Smooth muscle cell (in vitro differentiated cells): ENCODE results near the gene NECTIN2. TPM values are rescaled to one million over a fixed set of nuclear protein-coding genes. Genes with fewer than 3 reads are reported as not detected.

Experiments used
- DNase-seq: peaks from one replicate; lab custom pipeline; 2025; ENCODE audit not compliant: unreplicated experiment; lab: John Stamatoyannopoulos, UW
- H2AFZ ChIP-seq: fragments of 200-600 bp; sonication (generic); 2 replicates; pipeline ENCODE4 v1.6.0; 2016; ENCODE audit warnings: antibody characterized with exemption, low read depth, mild to moderate bottlenecking
- H3F3A ChIP-seq: fragments of 200-600 bp; sonication (generic); 2 replicates; pipeline ENCODE4 v1.6.0; 2017; ENCODE audit warnings: antibody characterized with exemption, low read depth
- H3K27ac ChIP-seq: fragments of 200-600 bp; sonication (generic); 2 replicates; pipeline ENCODE4 v1.5.1; 2016; ENCODE audit warnings: low read depth, mild to moderate bottlenecking
- H3K27me3 ChIP-seq: fragments of 200-600 bp; sonication (generic); 2 replicates; pipeline ENCODE4 v1.6.1; 2016; ENCODE audit warnings: low read depth, mild to moderate bottlenecking
- H3K36me3 ChIP-seq: fragments of 200-600 bp; sonication (generic); 2 replicates; pipeline ENCODE4 v1.5.1; 2016; ENCODE audit warnings: low read depth
- H3K4me1 ChIP-seq: fragments of 200-600 bp; sonication (generic); 2 replicates; pipeline ENCODE4 v1.5.1; 2016; ENCODE audit warnings: low read depth
- H3K4me2 ChIP-seq: fragments of 200-600 bp; sonication (generic); 2 replicates; pipeline ENCODE4 v1.6.0; 2016; ENCODE audit warnings: mild to moderate bottlenecking
- H3K4me3 ChIP-seq: fragments of 200-600 bp; sonication (generic); 2 replicates; pipeline ENCODE4 v1.5.1; 2016; ENCODE audit warnings: mild to moderate bottlenecking
- H3K79me2 ChIP-seq: fragments of 200-600 bp; sonication (generic); 2 replicates; pipeline ENCODE4 v1.6.0; 2016; ENCODE audit warnings: low read depth, mild to moderate bottlenecking
- H3K9ac ChIP-seq: fragments of 200-600 bp; sonication (generic); 2 replicates; pipeline ENCODE4 v1.6.0; 2016; ENCODE audit warnings: low read depth
- H3K9me3 ChIP-seq: fragments of 200-600 bp; sonication (generic); replicated peaks from 2 replicates; pipeline ENCODE4 v1.5.1; 2016; ENCODE audit warnings: low read depth
- H4K20me1 ChIP-seq: fragments of 200-600 bp; sonication (generic); 2 replicates; pipeline ENCODE4 v1.6.0; 2016; ENCODE audit warnings: low read depth
- CTCF ChIP-seq: fragments of 200-600 bp; sonication (generic); IDR thresholded peaks from 2 replicates; pipeline ENCODE4 v1.5.1; 2017; ENCODE audit warnings: borderline replicate concordance, mild to moderate bottlenecking, antibody characterized with exemption; ENCODE audit not compliant: insufficient read depth, poor library complexity, severe bottlenecking
- WGBS: methylation state at CpG from one replicate; pipeline ENCODE4 v1.1.7; 2016; ENCODE audit warnings: low lambda C conversion rate; 5-methylcytosine and 5-hydroxymethylcytosine counted together
- polyA plus RNA-seq: library from polyadenylated mRNA; unstranded; fragments of >200 nt; fragmentation: Nextera tagmentation; extraction: Ambion mirVana; gene quantifications from 2 replicates; pipeline ENCODE4 v1.2.1, GENCODE V29; 2016
- total RNA-seq: library from RNA; depleted of rRNA; stranded (reverse); fragments of >200 nt; gene quantifications from 2 replicates; pipeline ENCODE4 v1.2.3, GENCODE V29; 2014

Gene NECTIN2
- total and polyA plus RNA-seq, 2 experiments from 2014 or later, result 94.6 to 160 TPM

GRCh38 chr19:44904426-44904994 is 58.4 kb downstream of the NECTIN2 start:
- H3K79me2 ChIP-seq, result no peaks in the 10 kb centered on the region
- peak; percentile 32 for TF ChIP-seq CTCF
- 45% methylated on average over 12 of the region's 12 CpGs for WGBS
- peaks cover 11% of the 10 kb centered on the region for H3F3A ChIP-seq
- H3K27ac ChIP-seq, result no peak overlapping the region
- no peaks in the 10 kb centered on the region for H3K27me3 ChIP-seq
- DNase-seq, result no peak
- H4K20me1 ChIP-seq, result no peaks in the 10 kb centered on the region
- H3K4me1 ChIP-seq, result no peaks in the 10 kb centered on the region
- no peak overlapping the region for H2AFZ ChIP-seq
- no peaks in the 10 kb centered on the region for H3K9me3 ChIP-seq
- H3K36me3 ChIP-seq, result no peaks in the 10 kb centered on the region
- no peak overlapping the region for H3K4me2 ChIP-seq
- no peak overlapping the region for H3K4me3 ChIP-seq
- no peak overlapping the region for H3K9ac ChIP-seq

GRCh38 chr19:44905437-44906160 is 59.5 kb downstream of the NECTIN2 start, which contains the start of gene APOE:
TSS of gene APOE (plus strand) at chr19:44905796. CDS start at chr19:44906625, 829 bp downstream.
- Histone ChIP-seq H3K4me1 (no peaks in the 10 kb centered on the region), H4K20me1 (no peaks in the 10 kb centered on the region), H3K4me3 (peak within 1 kb of the TSS; percentile 61), H3K27me3 (no peaks in the 10 kb centered on the region), H3F3A (peaks cover 11% of the 10 kb centered on the region), H3K36me3 (no peaks in the 10 kb centered on the region), H3K27ac (no peak within 1 kb of the TSS), H3K79me2 (no peaks in the 10 kb centered on the region), H3K9me3 (no peaks in the 10 kb centered on the region), H3K4me2 (peak within 1 kb of the TSS; percentile 95), H3K9ac (peak within 1 kb of the TSS; percentile 47), H2AFZ (peak within 1 kb of the TSS; percentile 17)
- under 1% methylated on average over 16 of the region's 20 CpGs for WGBS
- TF ChIP-seq CTCF, result no peak
- DNase-seq, result peak; percentile 11

- H3K4me3 ChIP-seq, result no peak overlapping the region
- no peaks in the 10 kb centered on the region for H3K79me2 ChIP-seq
- H3K4me2 ChIP-seq, result no peak overlapping the region
- no peak for TF ChIP-seq CTCF
- no peaks in the 10 kb centered on the region for H3K4me1 ChIP-seq
- no peak overlapping the region for H2AFZ ChIP-seq
- no peak overlapping the region for H3K9ac ChIP-seq
- H3K36me3 ChIP-seq, result no peaks in the 10 kb centered on the region
- WGBS, result 95% methylated on average over 12 of the region's 12 CpGs
- H3K9me3 ChIP-seq, result no peaks in the 10 kb centered on the region
- peaks cover 16% of the 10 kb centered on the region for H3F3A ChIP-seq
- no peak overlapping the region for H3K27ac ChIP-seq
- no peak for DNase-seq
- no peaks in the 10 kb centered on the region for H3K27me3 ChIP-seq
- no peaks in the 10 kb centered on the region for H4K20me1 ChIP-seq
Measured at GRCh38 chr19:44907613-44908012, 61.5 kb downstream of the NECTIN2 start.
